ENCODE measurements around the gene PHLPP1. TPM values are rescaled to one million over a fixed set of nuclear protein-coding genes. Genes with fewer than 3 reads are reported as not detected.

PHLPP1 gene
- total and polyA plus RNA-seq, 2 of the 4 experiments (the other 2 are of a cell fraction): 3.3 to 3.6 TPM

- intact Hi-C loops (cut with micrococcal nuclease): no loop called here
- TF ChIP-seq RFX5 (IDR thresholded peaks at IDR 0.05; ENCODE audit: low read depth, low read length): no peak
- TF ChIP-seq MAZ (IDR thresholded peaks at IDR 0.05; ENCODE audit: borderline replicate concordance, low read depth, low read length): no peak
- TF ChIP-seq RAD21 (IDR thresholded peaks at IDR 0.05; ENCODE audit: low read length): no peak
- no peak for TF ChIP-seq FOS (IDR thresholded peaks at IDR 0.05; ENCODE audit: low read depth, low read length)
- no peak for TF ChIP-seq MAFK (IDR thresholded peaks at IDR 0.05; ENCODE audit: low read depth, low read length)
- TF ChIP-seq, protein P1, sequence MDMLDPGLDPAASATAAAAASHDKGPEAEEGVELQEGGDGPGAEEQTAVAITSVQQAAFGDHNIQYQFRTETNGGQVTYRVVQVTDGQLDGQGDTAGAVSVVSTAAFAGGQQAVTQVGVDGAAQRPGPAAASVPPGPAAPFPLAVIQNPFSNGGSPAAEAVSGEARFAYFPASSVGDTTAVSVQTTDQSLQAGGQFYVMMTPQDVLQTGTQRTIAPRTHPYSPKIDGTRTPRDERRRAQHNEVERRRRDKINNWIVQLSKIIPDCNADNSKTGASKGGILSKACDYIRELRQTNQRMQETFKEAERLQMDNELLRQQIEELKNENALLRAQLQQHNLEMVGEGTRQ (IDR thresholded peaks at IDR 0.05; ENCODE audit: low read depth, low read length): no peak
- no peak for TF ChIP-seq ELK1 (IDR thresholded peaks at IDR 0.05; ENCODE audit: borderline replicate concordance, low read depth, low read length)
- no peak for TF ChIP-seq MXI1 (IDR thresholded peaks at IDR 0.05; ENCODE audit: borderline replicate concordance, low read depth, low read length)
- no peak for TF ChIP-seq NFE2L2 (IDR thresholded peaks at IDR 0.05; ENCODE audit: low read depth, low read length)
- TF ChIP-seq CHD1 (IDR thresholded peaks at IDR 0.05; ENCODE audit: low read depth, low read length): no peak
- TF ChIP-seq RCOR1 (IDR thresholded peaks at IDR 0.05; ENCODE audit: insufficient replicate concordance, low read length): no peak
- TF ChIP-seq POLR2A (IDR thresholded peaks at IDR 0.05; ENCODE audit: low read depth, low read length): no peak
These were observed 258.3 kb downstream of the PHLPP1 start for GRCh38 chr18:62973689-62974088.

More at GRCh38 chr18:62973689-62974088, 258.3 kb downstream of the PHLPP1 start:
- Histone ChIP-seq H3K18ac (ENCODE audit: low read depth, low read length) (no peak overlapping the region), H2AK9ac (replicated peaks; ENCODE audit: low read depth, low read length, poor library complexity) (no peak overlapping the region), H3K23ac (ENCODE audit: low read depth, low read length) (no peak overlapping the region), H2BK20ac (ENCODE audit: low read depth, low read length) (no peak overlapping the region), H3K9ac (ENCODE audit: low read depth, low read length) (no peak overlapping the region), H4K20me1 (ENCODE audit: insufficient read depth, low read length) (peaks cover 6% of the 10 kb centered on the region; the same call in 1 of the 2 replicates), H3K9me1 (ENCODE audit: insufficient read depth, low read length) (peaks cover 8% of the 10 kb centered on the region; the same call in 1 of the 2 replicates), H4K8ac (ENCODE audit: low read depth in 2 of 2, low read length in 2 of 2) (no peak overlapping the region), H4K5ac (ENCODE audit: low read depth, low read length) (no peak overlapping the region), H4K91ac (ENCODE audit: insufficient read depth, low read depth, low read length) (no peak overlapping the region), H2BK5ac (ENCODE audit: low read depth, low read length, poor library complexity, severe bottlenecking) (no peak overlapping the region), H3K27ac (ENCODE audit: insufficient read depth, low read length) (no peak overlapping the region), H3K4me2 (ENCODE audit: low read depth, low read length) (no peak overlapping the region), H3K27me3 (ENCODE audit: control insufficient read depth, insufficient read depth, low read length) (no peaks in the 10 kb centered on the region; the same call in 1 of the 2 replicates), H3K14ac (replicated peaks; ENCODE audit: low read depth, low read length) (no peak overlapping the region), H3K4ac (ENCODE audit: low read depth, low read length) (no peak overlapping the region), H3K56ac (ENCODE audit: extremely low read depth, insufficient read depth, low read length) (no peak overlapping the region), H2BK15ac (ENCODE audit: low read depth, low read length) (no peak overlapping the region), H3K36me3 (ENCODE audit: control insufficient read depth, insufficient read depth, low read length) (peaks cover 12% of the 10 kb centered on the region), H3K4me1 (ENCODE audit: control insufficient read depth, insufficient read depth, low read length) (no peaks in the 10 kb centered on the region), H3K4me3 (ENCODE audit: insufficient read depth, low read depth, low read length) (no peak overlapping the region), H3K9me3 (ENCODE audit: control insufficient read depth, insufficient read depth, low read length) (no peaks in the 10 kb centered on the region), H2BK120ac (ENCODE audit: low read depth, low read length) (no peak overlapping the region), H3K79me1 (ENCODE audit: low read depth in 1 of 2, low read length in 2 of 2) (no peaks in the 10 kb centered on the region), H2AFZ (replicated peaks; ENCODE audit: low read length, poor library complexity) (no peak overlapping the region), H2AK5ac (ENCODE audit: low read depth, low read length) (no peak overlapping the region)
- dilution Hi-C loops (cut with HindIII; ENCODE audit: low sequenced_read_pairs, unreplicated experiment): no loop called here
- WGBS, 2 experiments (ENCODE audit: extremely low coverage in 2 of 2, insufficient read length in 1 of 2): no CpG with 5 or more reads among the region's 1 CpG
- ATAC-seq (ENCODE audit: low read depth) (no peak), DNase-seq (no peak)
- no TSS peak for BruUV-seq (replicated peaks)
- in situ Hi-C loops (cut with MboI; ENCODE audit: low sequenced_read_pairs): no loop called here
- POLR2A ChIA-PET (ENCODE audit: unreplicated experiment): no interaction called here
- CTCF ChIA-PET: interaction anchor here (0.9 to 1.2 kb wide), 2 partner anchors 47 to 259 kb away, joined by 3 to 5 read pairs; partner anchors contain the start of gene PHLPP1

Data from IMR-90 (cell line).